Neural cell (in vitro differentiated cells): ENCODE measurements around the gene ATF6. TPM values are rescaled to one million over a fixed set of nuclear protein-coding genes. Genes with fewer than 3 reads are reported as not detected.

ENCODE experiments used
- H2AFZ ChIP-seq: fragments of 200-600, 300-800 bp; sonication (generic), shearing (Covaris generic); 2 replicates; pipeline ENCODE4 v1.6.0; 2014; ENCODE audit warnings: low read depth, mild to moderate bottlenecking, antibody characterized with exemption, low read length, moderate library complexity
- H3F3A ChIP-seq: fragments of 200-600 bp; shearing (Covaris generic); 2 replicates; pipeline ENCODE4 v1.6.1; 2016; ENCODE audit warnings: mild to moderate bottlenecking, moderate library complexity, mixed read lengths, antibody characterized with exemption, low read length; ENCODE audit not compliant: insufficient read depth, poor library complexity, severe bottlenecking
- H3K27ac ChIP-seq: fragments of 200-600, 300-800 bp; sonication (generic), shearing (Covaris generic); 2 replicates; pipeline ENCODE4 v1.5.1; 2014; ENCODE audit warnings: mild to moderate bottlenecking, low read length, moderate library complexity
- H3K27me3 ChIP-seq: fragments of 300-800, 200-600 bp; sonication (generic), shearing (Covaris generic); 2 replicates; pipeline ENCODE4 v1.6.0; 2014; ENCODE audit warnings: mild to moderate bottlenecking, low read depth, low read length, moderate library complexity; ENCODE audit not compliant: insufficient read depth
- H3K36me3 ChIP-seq: fragments of 300-800, 200-600 bp; sonication (generic), shearing (Covaris generic); 2 replicates; pipeline ENCODE4 v1.5.1; 2014; ENCODE audit warnings: mild to moderate bottlenecking, antibody characterized with exemption, low read length, moderate library complexity; ENCODE audit not compliant: insufficient read depth
- H3K4me2 ChIP-seq: fragments of 300-800, 200-600 bp; sonication (generic), shearing (Covaris generic); 2 replicates; pipeline ENCODE4 v1.6.0; 2014; ENCODE audit warnings: mild to moderate bottlenecking, low read length
- H3K4me3 ChIP-seq: fragments of 300-800, 200-600 bp; sonication (generic), shearing (Covaris generic); 2 replicates; pipeline ENCODE4 v1.5.1; 2014; ENCODE audit warnings: mild to moderate bottlenecking, low read length, moderate library complexity
- H3K79me2 ChIP-seq: fragments of 200-600 bp; shearing (Covaris generic); replicated peaks from 2 replicates; pipeline ENCODE4 v1.6.0; 2014; ENCODE audit warnings: mild to moderate bottlenecking, low read length, moderate library complexity; ENCODE audit not compliant: insufficient read depth
- H3K9ac ChIP-seq: fragments of 300-800, 200-600 bp; sonication (generic), shearing (Covaris generic); 2 replicates; pipeline ENCODE4 v1.6.1; 2016; ENCODE audit warnings: mild to moderate bottlenecking, low read length, mixed read lengths
- H3K9me2 ChIP-seq: fragments of 200-600 bp; shearing (Covaris generic); 2 replicates; pipeline ENCODE4 v1.6.1; 2016; ENCODE audit warnings: mild to moderate bottlenecking, low read length, mixed read lengths; ENCODE audit not compliant: insufficient read depth
- H3K9me3 ChIP-seq: fragments of 200-600, 300-800 bp; sonication (generic), shearing (Covaris generic); 2 replicates; pipeline ENCODE4 v1.6.1; 2016; ENCODE audit warnings: mild to moderate bottlenecking, mixed run types, low read length, moderate library complexity, mixed read lengths
- H4K20me1 ChIP-seq: fragments of 200-600 bp; shearing (Covaris generic); 2 replicates; pipeline ENCODE4 v1.6.1; 2016; ENCODE audit warnings: mild to moderate bottlenecking, mixed run types; ENCODE audit not compliant: insufficient read depth
- EP300 ChIP-seq: fragments of 450-650 bp; conservative IDR thresholded peaks from 2 replicates; pipeline ENCODE4 v1.6.1; 2014; ENCODE audit warnings: antibody characterized with exemption, mild to moderate bottlenecking, moderate library complexity; ENCODE audit not compliant: poor library complexity, severe bottlenecking
- EZH2 ChIP-seq: fragments of 200-600, 300-800 bp; shearing (Covaris generic), sonication (generic); IDR thresholded peaks from 2 replicates; pipeline ENCODE4 v1.6.1; 2014; ENCODE audit warnings: antibody characterized with exemption, low read length, borderline replicate concordance, mild to moderate bottlenecking; ENCODE audit not compliant: insufficient read depth, poor library complexity, severe bottlenecking
- MXI1 ChIP-seq: fragments of 450-650 bp; conservative IDR thresholded peaks from 2 replicates; pipeline ENCODE4 v1.6.1; 2014; ENCODE audit warnings: antibody characterized with exemption, mild to moderate bottlenecking; ENCODE audit not compliant: poor library complexity, severe bottlenecking
- POLR2AphosphoS5 ChIP-seq: IDR thresholded peaks from 2 replicates; pipeline ENCODE4 v1.6.1; 2012
- RAD21 ChIP-seq: fragments of 450-650 bp; conservative IDR thresholded peaks from 2 replicates; pipeline ENCODE4 v1.6.1; 2014; ENCODE audit warnings: antibody characterized with exemption, mild to moderate bottlenecking, moderate library complexity
- SMC3 ChIP-seq: fragments of 450-650 bp; conservative IDR thresholded peaks from 2 replicates; pipeline ENCODE4 v1.6.1; 2014; ENCODE audit warnings: antibody characterized with exemption, mild to moderate bottlenecking, moderate library complexity; ENCODE audit not compliant: poor library complexity
- TAF1 ChIP-seq: IDR thresholded peaks from 2 replicates; pipeline ENCODE4 v1.6.1; 2012; ENCODE audit warnings: low read depth
- polyA plus RNA-seq: library from polyadenylated mRNA; depleted of rRNA; stranded (reverse); fragments of >200 nt; gene quantifications from 2 replicates; pipeline ENCODE4 v1.2.3, GENCODE V29; 2014
- TF ChIP-seq, protein P1 (sequence below): fragments of 450-650 bp; IDR thresholded peaks from 2 replicates; pipeline ENCODE4 v1.5.1; 2014; ENCODE audit warnings: antibody characterized with exemption, mild to moderate bottlenecking, moderate library complexity; ENCODE audit not compliant: poor library complexity, severe bottlenecking
- TF ChIP-seq, protein P2 (sequence below): IDR thresholded peaks from 2 replicates; pipeline ENCODE4 v1.6.1; 2012; ENCODE audit warnings: borderline replicate concordance

Gene ATF6
- polyA plus RNA-seq, 1 donor from 2014 or later: 16.6 TPM

DNA sequence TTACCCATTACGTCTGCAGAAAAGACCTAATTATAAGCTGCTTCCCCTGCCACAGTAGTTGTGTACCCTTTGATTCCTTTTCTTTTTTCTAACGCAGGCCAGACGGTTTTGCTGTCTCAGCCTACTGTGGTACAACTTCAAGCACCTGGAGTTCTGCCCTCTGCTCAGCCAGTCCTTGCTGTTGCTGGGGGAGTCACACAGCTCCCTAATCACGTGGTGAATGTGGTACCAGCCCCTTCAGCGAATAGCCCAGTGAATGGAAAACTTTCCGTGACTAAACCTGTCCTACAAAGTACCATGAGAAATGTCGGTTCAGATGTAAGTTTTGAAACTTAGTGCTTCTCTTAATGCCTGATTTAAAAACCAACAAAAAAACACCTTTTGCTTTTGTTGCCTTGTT lies 35.8 kb downstream of the ATF6 start (continued):
- TF ChIP-seq EP300: no peak

DNA sequence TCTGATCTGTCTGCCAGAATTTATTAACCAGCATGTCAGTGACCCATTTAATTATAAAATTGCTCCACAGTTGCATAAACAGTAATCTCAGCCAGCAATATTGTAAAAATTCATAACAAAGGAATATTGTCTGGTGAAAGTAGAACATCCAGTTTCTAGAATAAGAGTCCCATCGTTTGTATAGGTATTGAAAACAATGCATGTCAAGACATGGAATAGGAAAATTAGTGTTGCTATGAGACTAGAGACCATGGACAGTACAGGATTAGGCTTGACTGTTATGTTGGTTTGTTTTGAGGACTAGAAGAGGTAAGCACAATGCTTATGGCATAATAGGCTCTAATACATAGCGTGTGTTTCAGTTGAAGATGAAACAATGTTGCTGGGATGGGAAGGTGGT lies 37.1 kb downstream of the ATF6 start:
- H3K9ac ChIP-seq: no peak overlapping the region
- H3K36me3 ChIP-seq: peaks cover 12% of the 10 kb centered on the region
- H4K20me1 ChIP-seq: no peaks in the 10 kb centered on the region
- no peaks in the 10 kb centered on the region for H3K9me2 ChIP-seq
- TF ChIP-seq, protein P1, sequence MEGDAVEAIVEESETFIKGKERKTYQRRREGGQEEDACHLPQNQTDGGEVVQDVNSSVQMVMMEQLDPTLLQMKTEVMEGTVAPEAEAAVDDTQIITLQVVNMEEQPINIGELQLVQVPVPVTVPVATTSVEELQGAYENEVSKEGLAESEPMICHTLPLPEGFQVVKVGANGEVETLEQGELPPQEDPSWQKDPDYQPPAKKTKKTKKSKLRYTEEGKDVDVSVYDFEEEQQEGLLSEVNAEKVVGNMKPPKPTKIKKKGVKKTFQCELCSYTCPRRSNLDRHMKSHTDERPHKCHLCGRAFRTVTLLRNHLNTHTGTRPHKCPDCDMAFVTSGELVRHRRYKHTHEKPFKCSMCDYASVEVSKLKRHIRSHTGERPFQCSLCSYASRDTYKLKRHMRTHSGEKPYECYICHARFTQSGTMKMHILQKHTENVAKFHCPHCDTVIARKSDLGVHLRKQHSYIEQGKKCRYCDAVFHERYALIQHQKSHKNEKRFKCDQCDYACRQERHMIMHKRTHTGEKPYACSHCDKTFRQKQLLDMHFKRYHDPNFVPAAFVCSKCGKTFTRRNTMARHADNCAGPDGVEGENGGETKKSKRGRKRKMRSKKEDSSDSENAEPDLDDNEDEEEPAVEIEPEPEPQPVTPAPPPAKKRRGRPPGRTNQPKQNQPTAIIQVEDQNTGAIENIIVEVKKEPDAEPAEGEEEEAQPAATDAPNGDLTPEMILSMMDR: no peak
- TF ChIP-seq SMC3 (no peak), EP300 (no peak), TAF1 (no peak), POLR2AphosphoS5 (no peak), RAD21 (no peak), EZH2 (no peak), MXI1 (no peak)
- TF ChIP-seq, protein P2, sequence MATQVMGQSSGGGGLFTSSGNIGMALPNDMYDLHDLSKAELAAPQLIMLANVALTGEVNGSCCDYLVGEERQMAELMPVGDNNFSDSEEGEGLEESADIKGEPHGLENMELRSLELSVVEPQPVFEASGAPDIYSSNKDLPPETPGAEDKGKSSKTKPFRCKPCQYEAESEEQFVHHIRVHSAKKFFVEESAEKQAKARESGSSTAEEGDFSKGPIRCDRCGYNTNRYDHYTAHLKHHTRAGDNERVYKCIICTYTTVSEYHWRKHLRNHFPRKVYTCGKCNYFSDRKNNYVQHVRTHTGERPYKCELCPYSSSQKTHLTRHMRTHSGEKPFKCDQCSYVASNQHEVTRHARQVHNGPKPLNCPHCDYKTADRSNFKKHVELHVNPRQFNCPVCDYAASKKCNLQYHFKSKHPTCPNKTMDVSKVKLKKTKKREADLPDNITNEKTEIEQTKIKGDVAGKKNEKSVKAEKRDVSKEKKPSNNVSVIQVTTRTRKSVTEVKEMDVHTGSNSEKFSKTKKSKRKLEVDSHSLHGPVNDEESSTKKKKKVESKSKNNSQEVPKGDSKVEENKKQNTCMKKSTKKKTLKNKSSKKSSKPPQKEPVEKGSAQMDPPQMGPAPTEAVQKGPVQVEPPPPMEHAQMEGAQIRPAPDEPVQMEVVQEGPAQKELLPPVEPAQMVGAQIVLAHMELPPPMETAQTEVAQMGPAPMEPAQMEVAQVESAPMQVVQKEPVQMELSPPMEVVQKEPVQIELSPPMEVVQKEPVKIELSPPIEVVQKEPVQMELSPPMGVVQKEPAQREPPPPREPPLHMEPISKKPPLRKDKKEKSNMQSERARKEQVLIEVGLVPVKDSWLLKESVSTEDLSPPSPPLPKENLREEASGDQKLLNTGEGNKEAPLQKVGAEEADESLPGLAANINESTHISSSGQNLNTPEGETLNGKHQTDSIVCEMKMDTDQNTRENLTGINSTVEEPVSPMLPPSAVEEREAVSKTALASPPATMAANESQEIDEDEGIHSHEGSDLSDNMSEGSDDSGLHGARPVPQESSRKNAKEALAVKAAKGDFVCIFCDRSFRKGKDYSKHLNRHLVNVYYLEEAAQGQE: no peak
- H3K27me3 ChIP-seq: no peaks in the 10 kb centered on the region
- H3K9me3 ChIP-seq: no peaks in the 10 kb centered on the region
- H3F3A ChIP-seq: no peaks in the 10 kb centered on the region
- H2AFZ ChIP-seq: no peak overlapping the region
- H3K4me2 ChIP-seq: no peak overlapping the region
- no peak overlapping the region for H3K4me3 ChIP-seq
- H3K27ac ChIP-seq: no peak overlapping the region
- no peaks in the 10 kb centered on the region for H3K79me2 ChIP-seq

DNA sequence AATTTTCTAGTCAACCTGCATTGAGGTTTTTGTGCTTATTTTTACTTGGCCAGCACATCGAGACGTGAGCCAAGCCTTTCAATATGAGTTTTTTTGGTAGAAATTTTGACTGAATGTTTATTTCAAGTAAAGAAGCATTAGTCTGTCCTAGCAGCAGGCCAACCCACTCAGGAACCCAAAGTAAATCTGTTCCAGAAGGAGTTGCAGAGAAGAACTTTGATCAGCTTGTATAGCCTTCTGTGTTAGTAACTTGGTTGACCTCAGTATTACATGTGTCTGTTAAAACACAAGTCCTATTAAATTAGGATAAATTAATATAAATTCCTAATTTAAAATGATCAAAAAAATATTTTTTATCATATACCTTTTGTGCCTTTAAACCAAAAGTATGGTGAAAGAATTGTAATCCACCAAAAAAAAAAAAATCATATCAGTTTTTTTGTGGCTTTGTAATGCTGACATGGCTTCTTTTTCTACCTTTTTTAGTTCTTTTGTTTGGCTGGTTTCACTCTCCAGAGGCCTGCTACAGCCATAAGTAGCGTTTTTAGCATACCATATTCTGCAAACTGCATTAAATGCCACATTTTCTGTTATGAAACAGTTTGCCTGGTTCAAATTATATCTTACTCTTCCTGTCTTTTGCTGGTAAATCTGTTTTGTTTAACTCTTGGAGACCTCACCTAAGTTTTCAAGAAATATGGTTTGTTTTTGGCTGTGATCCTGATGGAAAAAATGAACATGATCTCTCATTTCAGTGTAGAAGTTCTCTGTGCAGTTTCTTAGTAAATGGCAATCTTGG lies 39.5 kb downstream of the ATF6 start:
- Histone ChIP-seq H4K20me1 (no peaks in the 10 kb centered on the region), H3K27me3 (no peaks in the 10 kb centered on the region), H3K36me3 (peaks cover 16% of the 10 kb centered on the region), H3K4me2 (no peak overlapping the region), H3K9me3 (peaks cover 7% of the 10 kb centered on the region), H3K27ac (no peak overlapping the region), H3K9me2 (no peaks in the 10 kb centered on the region), H3K9ac (no peak overlapping the region), H3K4me3 (no peak overlapping the region), H3F3A (no peaks in the 10 kb centered on the region), H2AFZ (no peak overlapping the region), H3K79me2 (no peaks in the 10 kb centered on the region)
- no peak for TF ChIP-seq RAD21
- no peak for TF ChIP-seq MXI1
- no peak for TF ChIP-seq POLR2AphosphoS5
- TF ChIP-seq, protein P2: no peak
- no peak for TF ChIP-seq TAF1
- TF ChIP-seq, protein P1: no peak
- TF ChIP-seq SMC3: no peak
- TF ChIP-seq EZH2: no peak
- TF ChIP-seq EP300: no peak
